Measurements from ENCODE around the gene GFPT2. TPM values are rescaled to one million over a fixed set of nuclear protein-coding genes. Genes with fewer than 3 reads are reported as not detected.
A peak's percentile ranks its signal among the peaks of the same experiment; 100 is the strongest.

GFPT2 gene
- total RNA-seq, 1 experiment from 2014 or later, result 8.2 TPM

DNA sequence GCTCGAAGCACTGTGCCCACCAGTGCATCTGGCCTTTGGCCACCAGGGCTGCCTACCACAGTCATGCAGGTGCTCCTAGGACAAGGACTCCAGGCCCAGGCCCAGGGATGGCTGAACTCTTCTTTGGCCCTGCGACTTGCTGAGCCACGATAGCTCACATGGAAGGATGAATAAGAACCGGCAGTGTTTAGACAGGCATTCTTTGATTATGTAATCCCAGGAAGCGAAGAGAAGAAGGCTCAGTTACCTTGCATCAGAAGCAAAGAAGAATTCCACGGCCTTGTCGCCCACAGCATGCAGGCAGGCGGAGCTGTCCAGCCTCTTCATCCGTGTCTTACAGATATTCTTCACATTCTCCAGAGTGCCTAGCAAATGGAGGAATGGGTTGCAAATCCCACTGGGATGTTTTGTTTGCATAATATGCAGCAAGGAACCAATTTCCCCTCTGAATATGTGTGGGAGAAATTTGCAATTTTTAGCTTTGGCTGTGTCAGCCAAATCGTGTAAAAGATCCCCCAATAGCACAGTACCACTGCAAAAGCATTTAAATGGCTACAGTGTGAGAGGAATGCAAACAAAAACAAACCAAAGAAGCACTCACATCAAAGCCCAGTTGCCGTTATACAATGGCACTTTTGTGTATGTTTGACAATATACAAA, 29.1 kb downstream of the GFPT2 start:
- intact Hi-C loops (cut with micrococcal nuclease), result no loop called here
- DNase-seq (ENCODE audit: unreplicated experiment), result peak; percentile 89
- H3K4me3 Mint-ChIP-seq (ENCODE audit: unreplicated experiment), result no peak overlapping the region
- CTCF ChIA-PET, result interaction anchor here (0.6 to 5.1 kb wide), 14 partner anchors 8 to 415 kb away, joined by 3 to 41 read pairs (median 3); no protein-coding TSS in a partner anchor
- TF ChIP-seq, protein P1, sequence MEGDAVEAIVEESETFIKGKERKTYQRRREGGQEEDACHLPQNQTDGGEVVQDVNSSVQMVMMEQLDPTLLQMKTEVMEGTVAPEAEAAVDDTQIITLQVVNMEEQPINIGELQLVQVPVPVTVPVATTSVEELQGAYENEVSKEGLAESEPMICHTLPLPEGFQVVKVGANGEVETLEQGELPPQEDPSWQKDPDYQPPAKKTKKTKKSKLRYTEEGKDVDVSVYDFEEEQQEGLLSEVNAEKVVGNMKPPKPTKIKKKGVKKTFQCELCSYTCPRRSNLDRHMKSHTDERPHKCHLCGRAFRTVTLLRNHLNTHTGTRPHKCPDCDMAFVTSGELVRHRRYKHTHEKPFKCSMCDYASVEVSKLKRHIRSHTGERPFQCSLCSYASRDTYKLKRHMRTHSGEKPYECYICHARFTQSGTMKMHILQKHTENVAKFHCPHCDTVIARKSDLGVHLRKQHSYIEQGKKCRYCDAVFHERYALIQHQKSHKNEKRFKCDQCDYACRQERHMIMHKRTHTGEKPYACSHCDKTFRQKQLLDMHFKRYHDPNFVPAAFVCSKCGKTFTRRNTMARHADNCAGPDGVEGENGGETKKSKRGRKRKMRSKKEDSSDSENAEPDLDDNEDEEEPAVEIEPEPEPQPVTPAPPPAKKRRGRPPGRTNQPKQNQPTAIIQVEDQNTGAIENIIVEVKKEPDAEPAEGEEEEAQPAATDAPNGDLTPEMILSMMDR (IDR thresholded peaks at IDR 0.05; ENCODE audit: unreplicated experiment), result no peak
- peaks cover 16% of the 10 kb centered on the region for H3K4me1 Mint-ChIP-seq (ENCODE audit: insufficient read depth, unreplicated experiment)
- no peak overlapping the region for H3K27ac Mint-ChIP-seq (ENCODE audit: low read depth, unreplicated experiment)
- no TSS peak for BruUV-seq (replicated peaks)
- H3K36me3 Mint-ChIP-seq (ENCODE audit: insufficient read depth, unreplicated experiment), result peaks cover 6% of the 10 kb centered on the region
- H3K9me3 Mint-ChIP-seq (ENCODE audit: unreplicated experiment), result no peaks in the 10 kb centered on the region
- no peaks in the 10 kb centered on the region for H3K27me3 Mint-ChIP-seq (ENCODE audit: insufficient read depth, unreplicated experiment)
- POLR2A ChIA-PET, result interaction anchor here (0.6 to 2.4 kb wide), 10 partner anchors 8 to 171 kb away, joined by 3 to 14 read pairs (median 4); no protein-coding TSS in a partner anchor

DNA sequence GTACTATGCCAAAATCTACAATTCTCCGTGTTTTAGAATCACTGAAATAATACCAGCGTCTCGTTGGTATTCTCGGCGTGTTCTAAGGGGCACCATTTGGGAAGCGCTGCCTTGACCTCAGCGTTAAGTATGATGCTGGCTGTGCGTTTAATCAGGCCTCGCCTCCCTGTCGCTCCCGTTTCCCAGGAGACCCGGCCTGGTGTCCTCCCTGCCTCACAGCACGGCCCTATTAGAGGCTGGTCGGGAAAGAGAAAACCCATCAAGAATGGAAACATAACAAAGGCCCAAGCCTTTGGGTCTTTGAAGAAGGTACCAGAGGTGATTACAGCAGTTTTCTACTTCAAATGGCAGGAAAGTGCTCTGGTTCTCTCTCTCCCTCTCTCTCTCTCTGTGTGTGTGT, 30.0 kb downstream of the GFPT2 start:
- H3K27ac Mint-ChIP-seq (ENCODE audit: low read depth, unreplicated experiment), result no peak overlapping the region
- H3K4me1 Mint-ChIP-seq (ENCODE audit: insufficient read depth, unreplicated experiment), result peaks cover 16% of the 10 kb centered on the region
- H3K9me3 Mint-ChIP-seq (ENCODE audit: unreplicated experiment), result no peaks in the 10 kb centered on the region
- BruUV-seq (replicated peaks), result no TSS peak
- ChIA-PET POLR2A (interaction anchor here (0.9 to 2.4 kb wide), 4 partner anchors 8 to 172 kb away, joined by 3 to 14 read pairs (median 8); no protein-coding TSS in a partner anchor), CTCF (interaction anchor here (1.2 to 5.1 kb wide), 4 partner anchors 7 to 148 kb away, joined by 3 to 41 read pairs (median 15); no protein-coding TSS in a partner anchor)
- TF ChIP-seq, protein P1 (IDR thresholded peaks at IDR 0.05; ENCODE audit: unreplicated experiment), result no peak
- H3K4me3 Mint-ChIP-seq (ENCODE audit: unreplicated experiment), result no peak overlapping the region
- DNase-seq (ENCODE audit: unreplicated experiment), result no peak
- intact Hi-C loops (cut with micrococcal nuclease), result no loop called here
- H3K27me3 Mint-ChIP-seq (ENCODE audit: insufficient read depth, unreplicated experiment), result no peaks in the 10 kb centered on the region
- peaks cover 6% of the 10 kb centered on the region for H3K36me3 Mint-ChIP-seq (ENCODE audit: insufficient read depth, unreplicated experiment)

DNA sequence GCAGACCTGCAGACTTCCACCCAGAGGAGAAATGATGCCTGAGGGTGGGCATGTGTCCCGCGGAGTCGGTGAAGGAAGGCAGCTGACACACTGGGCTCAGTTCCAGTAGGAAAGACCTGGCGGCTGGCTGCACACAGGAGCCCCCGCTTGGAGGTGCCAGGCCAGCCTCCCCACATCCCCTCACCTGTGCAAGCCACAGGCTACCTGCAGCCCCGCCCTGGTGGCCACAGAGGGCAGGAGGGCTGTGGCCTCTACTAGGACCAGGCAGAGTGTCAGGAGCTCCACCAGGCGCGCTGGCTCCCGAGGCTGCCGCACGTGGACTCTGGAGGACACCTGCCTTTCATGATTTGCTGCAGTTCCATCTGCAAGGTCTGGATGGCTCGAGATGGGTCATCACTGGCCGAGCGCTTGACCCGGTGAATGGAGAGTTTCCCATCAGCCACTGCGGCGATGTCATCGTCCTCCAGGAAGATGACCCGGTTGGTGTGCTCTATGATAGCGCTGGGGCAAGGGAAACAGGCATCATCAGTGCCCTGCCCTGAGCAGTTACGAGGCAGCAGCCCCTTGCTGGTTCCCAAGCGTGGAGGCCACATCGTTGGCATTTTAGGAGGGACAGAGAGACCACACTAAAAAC, 34.6 kb downstream of the GFPT2 start:
- no peak overlapping the region for H3K4me3 Mint-ChIP-seq (ENCODE audit: unreplicated experiment)
- POLR2A ChIA-PET, result interaction anchor here (0.7 to 0.9 kb wide), 2 partner anchors 10 to 25 kb away, joined by 3 read pairs; no protein-coding TSS in a partner anchor
- peaks cover 12% of the 10 kb centered on the region for H3K36me3 Mint-ChIP-seq (ENCODE audit: insufficient read depth, unreplicated experiment)

More for the DNA sequence above, 34.6 kb downstream of the GFPT2 start:
- CTCF ChIA-PET, result interaction anchor here (0.5 to 2.3 kb wide), 7 partner anchors 10 to 191 kb away, joined by 3 to 19 read pairs (median 5); no protein-coding TSS in a partner anchor
- Mint-ChIP-seq H3K9me3 (ENCODE audit: unreplicated experiment) (no peaks in the 10 kb centered on the region), H3K27ac (ENCODE audit: low read depth, unreplicated experiment) (no peak overlapping the region), H3K27me3 (ENCODE audit: insufficient read depth, unreplicated experiment) (no peaks in the 10 kb centered on the region), H3K4me1 (ENCODE audit: insufficient read depth, unreplicated experiment) (peaks cover 2% of the 10 kb centered on the region)
- TF ChIP-seq, protein P1 (IDR thresholded peaks at IDR 0.05; ENCODE audit: unreplicated experiment), result no peak
- BruUV-seq (replicated peaks), result no TSS peak
- intact Hi-C loops (cut with micrococcal nuclease), result no loop called here
- DNase-seq (ENCODE audit: unreplicated experiment), result no peak

All from MCF 10A (cell line).